NCI-H774 (cell line): Measurements from ENCODE around the gene ASTN2.

Experiments used
- DNase-seq: peaks from one replicate; lab custom pipeline; 2025; lab: John Stamatoyannopoulos, UW

The ASTN2 gene

DNA sequence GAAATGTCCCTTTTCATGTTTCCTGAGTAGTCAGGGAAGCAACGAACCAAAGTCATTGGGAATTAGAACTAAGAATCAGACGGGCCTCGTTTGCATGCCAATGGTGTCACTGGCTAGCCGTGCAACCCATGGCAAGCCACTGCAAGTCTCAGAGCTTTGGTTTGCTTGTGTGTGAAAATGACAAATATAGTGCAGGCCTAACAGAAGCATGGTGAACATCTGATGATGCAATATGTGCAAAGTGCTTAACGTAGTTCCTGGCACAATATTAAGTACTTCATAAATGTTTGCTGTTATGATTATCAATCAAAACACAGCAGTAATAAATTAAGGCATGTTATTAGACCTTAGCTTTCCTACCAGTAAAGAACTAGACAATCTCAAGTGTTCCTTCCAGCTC, 845.7 kb downstream of the ASTN2 start:
- DNase-seq, result no peak

GRCh38 chr9:116566677-116567488, 848.0 kb downstream of the ASTN2 start:
- no peak for DNase-seq

- DNase-seq, result no peak
These were observed 848.9 kb downstream of the ASTN2 start for GRCh38 chr9:116565986-116566385.

DNA sequence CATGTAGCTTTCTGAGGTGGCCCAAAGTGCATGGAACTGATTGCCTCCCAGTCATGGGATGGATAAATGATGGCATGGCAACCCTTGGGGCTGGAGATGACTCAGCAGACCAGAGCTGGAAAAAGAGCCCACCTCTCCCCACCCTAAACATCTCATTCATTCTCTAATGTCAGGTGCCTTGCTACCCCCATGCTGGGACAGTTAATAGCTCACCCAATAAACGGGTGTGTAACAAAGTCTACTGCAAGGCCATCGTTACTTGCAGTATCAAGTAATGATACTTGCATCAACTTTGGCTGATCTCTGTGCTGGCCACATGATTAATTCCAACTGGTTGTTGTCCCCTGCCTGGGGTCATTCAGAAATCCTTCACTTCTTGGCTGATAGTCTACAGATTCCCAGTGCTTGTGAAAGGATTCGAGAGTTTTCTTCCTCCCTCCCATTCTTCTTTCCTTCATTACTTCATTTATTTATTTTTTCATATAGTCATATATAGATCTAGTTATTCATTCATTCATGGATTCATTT, 850.5 kb downstream of the ASTN2 start:
- DNase-seq, result no peak

GRCh38 chr9:116558818-116559540, 855.9 kb downstream of the ASTN2 start:
- no peak for DNase-seq

DNA sequence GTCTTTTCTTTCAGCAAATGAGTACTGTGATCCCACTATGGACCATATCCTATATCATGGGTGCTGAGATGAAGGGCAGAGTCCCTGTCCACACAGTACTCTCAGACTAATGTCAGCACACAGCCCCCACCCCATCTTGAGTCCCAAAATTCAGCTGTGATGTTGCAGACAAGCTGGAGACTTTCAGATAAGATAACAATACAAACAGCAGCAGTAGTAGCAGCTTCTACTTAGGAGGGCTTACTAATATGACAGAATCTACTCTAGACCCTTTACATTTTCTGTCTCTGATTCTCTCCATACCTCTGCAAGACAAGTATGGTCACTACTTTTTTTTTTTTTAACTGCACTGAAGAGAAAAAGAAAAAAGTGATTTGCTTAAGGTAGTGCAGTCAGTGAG, 856.8 kb downstream of the ASTN2 start:
- DNase-seq, result no peak

GRCh38 chr9:116555556-116556155, 859.2 kb downstream of the ASTN2 start:
- no peak for DNase-seq

DNA sequence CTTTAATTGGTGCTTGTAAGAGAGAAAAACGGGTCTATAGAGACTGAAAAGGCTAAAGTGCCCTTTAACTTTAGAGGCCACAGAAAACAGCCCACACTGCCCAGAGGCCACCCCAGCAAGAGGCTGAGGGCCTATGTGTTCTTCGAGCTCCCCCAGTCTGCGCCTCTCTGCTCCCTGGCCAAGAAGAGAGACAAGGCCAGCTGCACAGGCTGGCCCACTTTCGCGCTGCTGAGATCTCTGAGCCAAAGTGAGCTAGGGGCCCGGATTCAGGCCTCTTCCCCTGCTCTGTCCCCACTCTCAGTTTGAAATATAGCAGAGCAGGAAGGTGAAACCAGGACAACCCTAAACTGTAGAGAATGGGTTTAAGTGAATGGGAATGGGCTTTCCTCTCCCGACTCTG, 859.7 kb downstream of the ASTN2 start:
- DNase-seq, result no peak

- no peak for DNase-seq
These were observed 864.0 kb downstream of the ASTN2 start for GRCh38 chr9:116550696-116551436.

GRCh38 chr9:116549786-116550660, 864.8 kb downstream of the ASTN2 start:
- no peak for DNase-seq

DNA sequence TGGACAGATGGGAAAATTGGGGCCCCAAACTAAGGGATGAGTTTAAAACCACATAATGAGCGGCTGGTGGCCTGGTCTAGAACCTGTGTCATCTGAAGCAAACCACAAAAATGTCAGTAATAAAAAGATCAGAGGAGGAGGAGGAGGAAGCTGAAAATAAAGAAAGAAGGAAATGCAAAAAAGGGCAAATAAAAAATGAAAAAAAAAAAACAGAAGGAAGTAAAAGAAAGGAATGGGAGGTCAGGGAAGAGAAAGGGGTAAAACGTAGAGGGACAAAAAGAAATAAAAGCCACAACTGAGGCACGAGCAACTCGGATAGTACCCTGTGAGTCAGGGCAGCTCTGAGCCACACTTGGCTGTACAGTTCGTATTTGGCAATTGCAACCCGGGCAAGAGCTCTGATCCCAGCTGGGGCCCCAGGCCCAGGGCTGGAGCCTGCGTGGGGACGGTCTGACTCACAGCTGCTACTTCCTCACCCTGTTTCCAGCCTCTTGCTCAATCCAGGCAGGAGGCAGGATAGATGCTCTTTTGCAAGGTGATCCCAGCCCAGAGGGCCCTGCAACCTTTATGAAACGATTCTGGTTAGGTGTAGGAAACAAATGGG, 865.7 kb downstream of the ASTN2 start:
- DNase-seq, result no peak

GRCh38 chr9:116547729-116548426, 867.0 kb downstream of the ASTN2 start:
- no peak for DNase-seq

GRCh38 chr9:116546711-116547581, 867.9 kb downstream of the ASTN2 start:
- DNase-seq, result no peak

DNA sequence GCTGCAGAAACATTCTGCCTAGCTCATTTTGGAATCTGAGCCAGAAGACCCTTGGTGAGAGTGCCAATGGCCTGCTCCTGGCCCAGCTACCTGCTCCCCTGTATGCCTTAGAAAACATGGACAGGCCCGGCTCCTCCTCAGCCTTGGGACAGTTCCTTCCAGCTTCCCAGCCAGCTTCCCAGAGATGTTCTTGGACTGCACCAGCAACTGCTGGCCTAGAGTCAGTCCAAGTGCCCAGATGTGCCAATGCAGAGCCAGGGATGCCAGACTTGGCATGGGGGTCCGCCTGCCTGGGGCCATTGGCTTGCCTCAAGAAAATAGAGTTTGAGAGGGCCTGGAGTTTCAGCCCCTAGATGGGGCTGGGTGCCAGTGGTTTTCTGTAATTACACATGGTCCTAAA, 870.0 kb downstream of the ASTN2 start:
- DNase-seq, result no peak

DNA sequence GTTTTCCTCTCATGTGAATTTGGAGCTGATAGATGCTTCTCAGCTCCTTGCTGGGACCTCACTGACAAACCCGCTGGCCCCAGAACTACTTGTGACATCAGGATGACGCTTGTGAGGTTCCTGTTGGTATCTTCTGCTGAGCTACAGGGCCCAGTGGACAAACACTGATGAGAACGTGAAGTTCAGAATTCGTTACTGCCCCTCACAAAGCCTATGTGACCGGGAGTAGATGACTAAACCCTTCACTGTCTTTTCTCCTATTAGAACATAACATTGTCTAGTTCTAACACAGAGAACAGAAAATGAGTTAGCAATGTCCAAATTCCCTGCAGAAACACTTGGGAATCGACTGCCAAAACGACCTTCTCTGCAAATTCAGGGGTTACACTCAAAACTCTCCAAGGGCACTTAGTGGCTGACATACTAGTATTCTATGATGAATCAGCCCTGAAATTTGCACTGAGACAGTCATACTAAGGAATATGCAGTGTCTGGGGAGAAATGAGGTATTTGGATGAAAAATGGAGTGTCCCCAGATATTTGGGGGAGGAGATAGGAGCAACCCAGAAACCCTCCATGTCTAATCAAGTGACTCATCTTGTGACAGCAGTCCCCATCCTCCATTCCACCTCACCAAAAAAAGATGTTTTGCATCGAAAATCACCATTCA, 871.0 kb downstream of the ASTN2 start:
- DNase-seq, result no peak

DNA sequence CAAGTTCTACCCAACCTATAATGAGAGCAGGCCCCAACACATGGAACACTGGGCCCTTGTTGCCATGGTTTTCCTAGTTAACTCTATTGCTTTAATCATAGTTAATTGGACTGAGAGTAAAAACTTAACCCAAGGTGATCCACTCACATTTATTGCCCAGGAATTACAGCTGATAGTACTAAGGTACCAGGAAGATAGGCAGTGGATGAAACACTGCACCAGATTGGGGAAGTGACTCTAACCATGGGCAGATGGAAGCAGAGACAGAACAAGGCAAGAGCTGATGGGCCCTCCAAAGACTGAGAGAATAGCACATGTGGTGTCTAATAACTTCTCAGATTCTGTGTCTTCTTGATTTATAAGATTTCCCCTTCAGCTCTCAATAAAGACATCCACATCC, 873.5 kb downstream of the ASTN2 start:
- no peak for DNase-seq

GRCh38 chr9:116539549-116539948, 875.3 kb downstream of the ASTN2 start:
- DNase-seq, result no peak

GRCh38 chr9:116525611-116526010, 889.2 kb downstream of the ASTN2 start:
- no peak for DNase-seq
